OCI-LY3 (cell line): ENCODE results near the gene SCN4A.

Source experiments
- H2AFZ ChIP-seq: fragments of 200-600, 300-600 bp; shearing (Covaris generic); 2 replicates; pipeline ENCODE4 v1.6.0; 2014; ENCODE audit warnings: antibody characterized with exemption, low read depth, low read length
- H3K27ac ChIP-seq: fragments of 200-600, 300-600 bp; sonication (generic); 2 replicates; pipeline ENCODE4 v1.5.1; 2014; ENCODE audit warnings: mild to moderate bottlenecking, low read length, moderate library complexity, mixed read lengths
- H3K27me3 ChIP-seq: fragments of 200-600, 300-600 bp; sonication (generic); 2 replicates; pipeline ENCODE4 v1.6.1; 2014; ENCODE audit warnings: low read depth, low read length, mixed read lengths
- H3K36me3 ChIP-seq: fragments of 200-600, 300-600 bp; sonication (generic); replicated peaks from 2 replicates; pipeline ENCODE3; 2014; ENCODE audit warnings: low read depth, low read length, mixed read lengths
- H3K4me1 ChIP-seq: fragments of 300-600, 200-600 bp; sonication (generic); 2 replicates; pipeline ENCODE4 v1.6.1; 2014; ENCODE audit warnings: low read length, mixed read lengths
- H3K4me2 ChIP-seq: fragments of 200-600, 300-600 bp; sonication (generic); 2 replicates; pipeline ENCODE4 v1.6.1; 2014; ENCODE audit warnings: low read length, mixed read lengths
- H3K4me3 ChIP-seq: fragments of 300-600, 200-600 bp; sonication (generic); 2 replicates; pipeline ENCODE4 v1.5.1; 2014; ENCODE audit warnings: antibody characterized with exemption, mild to moderate bottlenecking, low read length, moderate library complexity
- H3K79me2 ChIP-seq: fragments of 300-600, 200-600 bp; shearing (Covaris generic); 2 replicates; pipeline ENCODE4 v1.6.1; 2014; ENCODE audit warnings: mild to moderate bottlenecking, low read length, mixed read lengths
- H3K9ac ChIP-seq: fragments of 300-600, 200-600 bp; shearing (Covaris generic); 2 replicates; pipeline ENCODE4 v1.6.0; 2014; ENCODE audit warnings: mild to moderate bottlenecking, low read length, moderate library complexity
- H3K9me3 ChIP-seq: fragments of 200-600, 300-600 bp; shearing (Covaris generic); 2 replicates; pipeline ENCODE4 v1.6.1; 2014; ENCODE audit warnings: low read length, mixed read lengths; ENCODE audit not compliant: insufficient read depth
- H4K20me1 ChIP-seq: fragments of 200-600, 300-600 bp; sonication (generic); 2 replicates; pipeline ENCODE4 v1.6.1; 2016; ENCODE audit warnings: low read length, mixed read lengths; ENCODE audit not compliant: insufficient read depth
- EZH2phosphoT487 ChIP-seq: fragments of 200-600 bp; shearing (Covaris generic); IDR thresholded peaks from 2 replicates; pipeline ENCODE4 v1.6.1; 2018; ENCODE audit warnings: antibody characterized with exemption, mixed run types, low read depth
- TF ChIP-seq, protein P1 (sequence below): fragments of 200-600, 300-600 bp; sonication (generic); IDR thresholded peaks from 2 replicates; pipeline ENCODE4 v1.5.1; 2014; ENCODE audit warnings: antibody characterized with exemption, low read length, low read depth

Gene SCN4A

GRCh38 chr17:63966646-63967264 lies 6.0 kb downstream of the SCN4A start:
- H3K9me3 ChIP-seq, result no peaks in the 10 kb centered on the region
- no peaks in the 10 kb centered on the region for H3K27me3 ChIP-seq
- H3K4me3 ChIP-seq, result no peak overlapping the region
- no peaks in the 10 kb centered on the region for H3K36me3 ChIP-seq
- H4K20me1 ChIP-seq, result no peaks in the 10 kb centered on the region
- no peak overlapping the region for H3K4me2 ChIP-seq
- H3K79me2 ChIP-seq, result no peaks in the 10 kb centered on the region
- peaks cover 11% of the 10 kb centered on the region for H3K4me1 ChIP-seq
- no peak overlapping the region for H3K27ac ChIP-seq
- TF ChIP-seq, protein P1, sequence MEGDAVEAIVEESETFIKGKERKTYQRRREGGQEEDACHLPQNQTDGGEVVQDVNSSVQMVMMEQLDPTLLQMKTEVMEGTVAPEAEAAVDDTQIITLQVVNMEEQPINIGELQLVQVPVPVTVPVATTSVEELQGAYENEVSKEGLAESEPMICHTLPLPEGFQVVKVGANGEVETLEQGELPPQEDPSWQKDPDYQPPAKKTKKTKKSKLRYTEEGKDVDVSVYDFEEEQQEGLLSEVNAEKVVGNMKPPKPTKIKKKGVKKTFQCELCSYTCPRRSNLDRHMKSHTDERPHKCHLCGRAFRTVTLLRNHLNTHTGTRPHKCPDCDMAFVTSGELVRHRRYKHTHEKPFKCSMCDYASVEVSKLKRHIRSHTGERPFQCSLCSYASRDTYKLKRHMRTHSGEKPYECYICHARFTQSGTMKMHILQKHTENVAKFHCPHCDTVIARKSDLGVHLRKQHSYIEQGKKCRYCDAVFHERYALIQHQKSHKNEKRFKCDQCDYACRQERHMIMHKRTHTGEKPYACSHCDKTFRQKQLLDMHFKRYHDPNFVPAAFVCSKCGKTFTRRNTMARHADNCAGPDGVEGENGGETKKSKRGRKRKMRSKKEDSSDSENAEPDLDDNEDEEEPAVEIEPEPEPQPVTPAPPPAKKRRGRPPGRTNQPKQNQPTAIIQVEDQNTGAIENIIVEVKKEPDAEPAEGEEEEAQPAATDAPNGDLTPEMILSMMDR, result no peak
- TF ChIP-seq EZH2phosphoT487, result no peak
- no peak overlapping the region for H2AFZ ChIP-seq
- H3K9ac ChIP-seq, result no peak overlapping the region

DNA sequence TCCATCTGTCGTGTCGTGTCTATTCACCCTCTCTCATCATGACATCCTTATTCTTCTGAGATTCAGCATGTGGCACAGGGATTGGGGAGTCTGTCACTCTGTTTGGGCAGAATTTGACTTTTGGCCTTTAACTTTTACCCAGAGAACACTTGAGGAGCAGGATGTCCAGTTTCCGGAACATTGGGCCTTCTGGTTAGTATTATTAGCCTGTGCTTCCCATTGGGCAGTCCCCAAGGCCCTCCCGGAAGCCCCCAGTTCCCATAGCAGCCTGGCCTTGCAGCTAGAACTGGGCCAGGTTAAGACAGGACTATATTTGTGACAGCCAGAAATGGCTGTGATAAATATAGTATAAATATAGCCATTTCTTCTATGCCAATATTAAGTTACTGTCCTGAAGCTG lies 9.6 kb downstream of the SCN4A start:
- no peak overlapping the region for H3K4me3 ChIP-seq
- H3K27me3 ChIP-seq, result no peaks in the 10 kb centered on the region
- no peak overlapping the region for H2AFZ ChIP-seq
- no peak for TF ChIP-seq EZH2phosphoT487
- TF ChIP-seq, protein P1, result no peak
- no peaks in the 10 kb centered on the region for H3K9me3 ChIP-seq
- peaks cover 11% of the 10 kb centered on the region for H3K4me1 ChIP-seq
- H3K27ac ChIP-seq, result no peak overlapping the region
- H3K79me2 ChIP-seq, result no peaks in the 10 kb centered on the region
- H3K4me2 ChIP-seq, result no peak overlapping the region
- H3K36me3 ChIP-seq, result no peaks in the 10 kb centered on the region
- H4K20me1 ChIP-seq, result no peaks in the 10 kb centered on the region
- no peak overlapping the region for H3K9ac ChIP-seq

- no peaks in the 10 kb centered on the region for H3K36me3 ChIP-seq
- no peak overlapping the region for H3K27ac ChIP-seq
- H3K9ac ChIP-seq, result no peak overlapping the region
- H4K20me1 ChIP-seq, result no peaks in the 10 kb centered on the region
- no peak overlapping the region for H3K4me3 ChIP-seq
- H3K4me1 ChIP-seq, result peaks cover 10% of the 10 kb centered on the region
- no peak overlapping the region for H2AFZ ChIP-seq
- H3K79me2 ChIP-seq, result no peaks in the 10 kb centered on the region
- H3K27me3 ChIP-seq, result no peaks in the 10 kb centered on the region
- no peak overlapping the region for H3K4me2 ChIP-seq
- no peaks in the 10 kb centered on the region for H3K9me3 ChIP-seq
- TF ChIP-seq, protein P1, result no peak
- no peak for TF ChIP-seq EZH2phosphoT487
These were observed 10.4 kb downstream of the SCN4A start for GRCh38 chr17:63962298-63962744.

GRCh38 chr17:63961355-63962212 lies 11.1 kb downstream of the SCN4A start:
- H3K4me1 ChIP-seq, result peaks cover 3% of the 10 kb centered on the region
- no peak for TF ChIP-seq EZH2phosphoT487
- TF ChIP-seq, protein P1, result no peak
- H3K4me3 ChIP-seq, result no peak overlapping the region
- H3K27ac ChIP-seq, result no peak overlapping the region
- H3K27me3 ChIP-seq, result no peaks in the 10 kb centered on the region
- no peak overlapping the region for H3K9ac ChIP-seq
- no peak overlapping the region for H3K4me2 ChIP-seq
- no peaks in the 10 kb centered on the region for H3K36me3 ChIP-seq
- no peaks in the 10 kb centered on the region for H3K79me2 ChIP-seq
- no peak overlapping the region for H2AFZ ChIP-seq
- H3K9me3 ChIP-seq, result no peaks in the 10 kb centered on the region
- no peaks in the 10 kb centered on the region for H4K20me1 ChIP-seq
